DND-41 (cell line): ENCODE measurements around the gene GOLGA2.

Experiments
- ATAC-seq: fragments of 200-7000 bp; cut with Tn5 transposase; 3 replicates; pipeline ENCODE4 v1.9.1; 2021; ENCODE audit warnings: low read depth; ENCODE audit not compliant: insufficient read depth
- DNase-seq: peaks from one replicate; pipeline ENCODE4 v3.0.0-alpha.2; 2020
- H2AFZ ChIP-seq: 2 replicates; pipeline ENCODE4 v1.6.0; 2012; ENCODE audit warnings: low read depth, low read length
- H3K27ac ChIP-seq: 2 replicates; pipeline ENCODE4 v1.5.1; 2012; ENCODE audit warnings: low read length, inconsistent platforms
- H3K27me3 ChIP-seq: fragments of 200-600 bp; sonication (generic); 2 replicates; pipeline ENCODE4 v1.6.0; 2012; ENCODE audit warnings: low read length, mild to moderate bottlenecking, inconsistent platforms; ENCODE audit not compliant: insufficient read depth, poor library complexity
- H3K36me3 ChIP-seq: 2 replicates; pipeline ENCODE4 v1.5.1; 2012; ENCODE audit warnings: low read length, inconsistent platforms; ENCODE audit not compliant: insufficient read depth
- H3K4me1 ChIP-seq: 2 replicates; pipeline ENCODE4 v1.5.1; 2012; ENCODE audit warnings: mild to moderate bottlenecking, low read length; ENCODE audit not compliant: insufficient read depth
- H3K4me2 ChIP-seq: 2 replicates; pipeline ENCODE4 v1.6.0; 2012; ENCODE audit warnings: mild to moderate bottlenecking, moderate library complexity, low read length, inconsistent platforms; ENCODE audit not compliant: insufficient read depth
- H3K4me3 ChIP-seq, 2 experiments: fragments of 200-600 bp in 1 of 2; shearing (Covaris generic) in 1 of 2; 2 replicates each; pipeline ENCODE4 v1.5.1; 2012 to 2016; ENCODE audit warnings: inconsistent platforms in 2 of 2, low read length in 2 of 2, mild to moderate bottlenecking in 2 of 2, low read depth in 1 of 2, moderate library complexity in 1 of 2
- H3K79me2 ChIP-seq: 2 replicates; pipeline ENCODE4 v1.6.0; 2012; ENCODE audit warnings: low read length, inconsistent platforms; ENCODE audit not compliant: insufficient read depth
- H3K9ac ChIP-seq: 2 replicates; pipeline ENCODE4 v1.6.0; 2012; ENCODE audit warnings: low read depth, mild to moderate bottlenecking, inconsistent platforms, low read length, moderate library complexity
- H3K9me3 ChIP-seq: 2 replicates; pipeline ENCODE4 v1.5.1; 2012; ENCODE audit warnings: low read length, moderate library complexity, mild to moderate bottlenecking, inconsistent platforms; ENCODE audit not compliant: insufficient read depth, severe bottlenecking
- H4K20me1 ChIP-seq: 2 replicates; pipeline ENCODE4 v1.6.0; 2012; ENCODE audit warnings: low read length; ENCODE audit not compliant: insufficient read depth
- EZH2 ChIP-seq: IDR thresholded peaks from 3 replicates; pipeline ENCODE4 v1.6.1; 2012; ENCODE audit warnings: borderline replicate concordance, low read depth, mild to moderate bottlenecking, moderate library complexity, low read length, inconsistent platforms; ENCODE audit not compliant: severe bottlenecking
- TF ChIP-seq, protein P1 (sequence below): IDR thresholded peaks from 2 replicates; pipeline ENCODE4 v1.5.1; 2012; ENCODE audit warnings: borderline replicate concordance, low read length, moderate library complexity, mild to moderate bottlenecking; ENCODE audit not compliant: poor library complexity, severe bottlenecking; ENCODE audit errors: extremely low read depth

The GOLGA2 gene

GRCh38 chr9:128211981-128212281 lies 63.9 kb downstream of the GOLGA2 start:
- no peaks in the 10 kb centered on the region for H3K27me3 ChIP-seq
- DNase-seq: no peak
- no peaks in the 10 kb centered on the region; the same call in 1 of the 2 replicates for H4K20me1 ChIP-seq
- H3K79me2 ChIP-seq: no peaks in the 10 kb centered on the region
- no peak overlapping the region for H3K4me3 ChIP-seq
- H3K9me3 ChIP-seq: no peaks in the 10 kb centered on the region
- TF ChIP-seq, protein P1, sequence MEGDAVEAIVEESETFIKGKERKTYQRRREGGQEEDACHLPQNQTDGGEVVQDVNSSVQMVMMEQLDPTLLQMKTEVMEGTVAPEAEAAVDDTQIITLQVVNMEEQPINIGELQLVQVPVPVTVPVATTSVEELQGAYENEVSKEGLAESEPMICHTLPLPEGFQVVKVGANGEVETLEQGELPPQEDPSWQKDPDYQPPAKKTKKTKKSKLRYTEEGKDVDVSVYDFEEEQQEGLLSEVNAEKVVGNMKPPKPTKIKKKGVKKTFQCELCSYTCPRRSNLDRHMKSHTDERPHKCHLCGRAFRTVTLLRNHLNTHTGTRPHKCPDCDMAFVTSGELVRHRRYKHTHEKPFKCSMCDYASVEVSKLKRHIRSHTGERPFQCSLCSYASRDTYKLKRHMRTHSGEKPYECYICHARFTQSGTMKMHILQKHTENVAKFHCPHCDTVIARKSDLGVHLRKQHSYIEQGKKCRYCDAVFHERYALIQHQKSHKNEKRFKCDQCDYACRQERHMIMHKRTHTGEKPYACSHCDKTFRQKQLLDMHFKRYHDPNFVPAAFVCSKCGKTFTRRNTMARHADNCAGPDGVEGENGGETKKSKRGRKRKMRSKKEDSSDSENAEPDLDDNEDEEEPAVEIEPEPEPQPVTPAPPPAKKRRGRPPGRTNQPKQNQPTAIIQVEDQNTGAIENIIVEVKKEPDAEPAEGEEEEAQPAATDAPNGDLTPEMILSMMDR: no peak
- TF ChIP-seq EZH2: no peak
- no peak overlapping the region for H3K27ac ChIP-seq
- no peaks in the 10 kb centered on the region for H3K36me3 ChIP-seq
- no peaks in the 10 kb centered on the region for H3K4me1 ChIP-seq
- H3K4me2 ChIP-seq: no peak overlapping the region
- no peak for ATAC-seq
- H2AFZ ChIP-seq: no peak overlapping the region
- no peak overlapping the region for H3K9ac ChIP-seq

DNA sequence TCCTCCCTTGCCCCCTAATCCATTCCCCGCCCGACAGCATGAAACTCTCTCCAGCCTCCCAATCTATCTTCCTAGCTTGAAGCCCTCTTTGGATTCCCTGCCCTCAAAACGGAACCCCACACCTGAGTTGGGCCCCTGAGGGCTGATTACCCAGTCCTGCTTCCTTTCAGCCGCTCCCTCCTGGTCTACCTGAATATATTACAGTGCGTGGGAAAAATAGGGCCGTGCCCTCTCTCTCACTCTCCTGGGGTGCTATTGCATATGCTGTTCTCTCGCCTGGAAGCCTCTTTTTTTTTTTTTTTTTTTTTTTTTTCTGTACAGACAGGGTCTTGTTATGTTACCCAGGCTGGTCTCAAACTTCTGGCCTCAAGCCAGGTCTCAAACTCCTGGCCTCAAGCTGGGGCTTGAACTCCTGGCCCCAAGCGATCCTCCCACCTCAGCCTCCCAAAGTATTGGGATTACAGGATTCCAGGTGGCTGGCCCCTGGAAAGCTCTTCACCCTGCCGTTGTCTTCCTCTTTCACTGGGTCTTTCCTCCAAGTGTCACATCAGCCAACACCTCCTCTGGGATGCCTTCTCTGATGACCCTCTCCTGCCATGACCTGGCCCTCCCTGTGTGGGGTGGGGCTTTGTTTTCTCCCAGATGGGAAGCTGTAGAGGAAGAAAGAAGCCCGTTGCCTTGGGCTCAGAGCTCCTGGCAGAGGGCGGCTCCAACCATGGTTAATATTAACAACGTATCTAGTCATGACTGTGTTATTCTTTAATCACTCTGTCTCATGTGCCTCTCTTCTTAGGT lies 64.4 kb downstream of the GOLGA2 start:
- TF ChIP-seq EZH2: no peak
- TF ChIP-seq, protein P1: no peak
- no peaks in the 10 kb centered on the region for H3K27me3 ChIP-seq
- H3K9me3 ChIP-seq: no peaks in the 10 kb centered on the region
- H3K4me2 ChIP-seq: no peak overlapping the region
- ATAC-seq: no peak
- no peaks in the 10 kb centered on the region; the same call in 1 of the 2 replicates for H4K20me1 ChIP-seq
- H3K4me1 ChIP-seq: no peaks in the 10 kb centered on the region
- no peak overlapping the region for H2AFZ ChIP-seq
- H3K79me2 ChIP-seq: no peaks in the 10 kb centered on the region
- H3K9ac ChIP-seq: no peak overlapping the region
- no peaks in the 10 kb centered on the region for H3K36me3 ChIP-seq
- no peak overlapping the region for H3K4me3 ChIP-seq
- no peak for DNase-seq
- no peak overlapping the region for H3K27ac ChIP-seq

- H3K27ac ChIP-seq: no peak overlapping the region
- H3K79me2 ChIP-seq: no peaks in the 10 kb centered on the region
- no peaks in the 10 kb centered on the region; the same call in 1 of the 2 replicates for H4K20me1 ChIP-seq
- H3K9me3 ChIP-seq: no peaks in the 10 kb centered on the region
- no peak overlapping the region for H3K4me3 ChIP-seq
- DNase-seq: no peak
- no peak overlapping the region for H2AFZ ChIP-seq
- no peak for ATAC-seq
- TF ChIP-seq, protein P1: no peak
- no peak for TF ChIP-seq EZH2
- H3K9ac ChIP-seq: no peak overlapping the region
- H3K4me2 ChIP-seq: no peak overlapping the region
- no peaks in the 10 kb centered on the region for H3K36me3 ChIP-seq
- peaks cover 9% of the 10 kb centered on the region for H3K4me1 ChIP-seq
- H3K27me3 ChIP-seq: peaks cover 2% of the 10 kb centered on the region
These were observed 66.7 kb downstream of the GOLGA2 start for GRCh38 chr9:128208946-128209669.
